Measurements from ENCODE around the gene FAM181A. TPM values are rescaled to one million over a fixed set of nuclear protein-coding genes. Genes with fewer than 3 reads are reported as not detected.

Gene FAM181A
- total RNA-seq, 1 donor from 2014 or later: not detected

GRCh38 chr14:93928184-93929047 lies 1.3 kb downstream of the FAM181A start:
- DNase-seq (ENCODE audit: low spot score): no peak
- no peak for ATAC-seq

GRCh38 chr14:93929048-93929535 lies 1.9 kb downstream of the FAM181A start:
- ATAC-seq (no peak), DNase-seq (ENCODE audit: low spot score) (no peak)

- DNase-seq (ENCODE audit: low spot score) (no peak), ATAC-seq (no peak)
Observed at GRCh38 chr14:93929657-93930056, 2.5 kb downstream of the FAM181A start.

- no peak for DNase-seq (ENCODE audit: low spot score)
- no peak for ATAC-seq
Observed at GRCh38 chr14:93930296-93930988, 3.3 kb downstream of the FAM181A start.

- ATAC-seq (no peak), DNase-seq (ENCODE audit: low spot score) (no peak)
Observed at GRCh38 chr14:93930989-93931307, 3.8 kb downstream of the FAM181A start.

GRCh38 chr14:93932642-93933041 lies 5.5 kb downstream of the FAM181A start:
- no peak for DNase-seq (ENCODE audit: low spot score)

GRCh38 chr14:93935213-93935612 lies 8.1 kb downstream of the FAM181A start:
- ATAC-seq (no peak), DNase-seq (ENCODE audit: low spot score) (no peak)

More at GRCh38 chr14:93932642-93933041, 5.5 kb downstream of the FAM181A start:
- ATAC-seq: no peak

- ATAC-seq: peak; percentile 34
- DNase-seq (ENCODE audit: low spot score): no peak
Observed at GRCh38 chr14:93936245-93936644, 9.1 kb downstream of the FAM181A start.

GRCh38 chr14:93936926-93937325 lies 9.8 kb downstream of the FAM181A start:
- no peak for ATAC-seq
- DNase-seq (ENCODE audit: low spot score): no peak

GRCh38 chr14:93937519-93937918 lies 10.4 kb downstream of the FAM181A start:
- DNase-seq (ENCODE audit: low spot score): no peak
- ATAC-seq: no peak

- ATAC-seq: no peak
- DNase-seq (ENCODE audit: low spot score): no peak
Observed at GRCh38 chr14:93938751-93939303, 11.7 kb downstream of the FAM181A start.

GRCh38 chr14:93939304-93940229 lies 12.4 kb downstream of the FAM181A start:
- DNase-seq (ENCODE audit: low spot score): peak; percentile 76
- peak; percentile 94 for ATAC-seq

GRCh38 chr14:93940437-93940836 lies 13.3 kb downstream of the FAM181A start:
- ATAC-seq (no peak), DNase-seq (ENCODE audit: low spot score) (no peak)

- no peak for ATAC-seq
- DNase-seq (ENCODE audit: low spot score): no peak
Observed at GRCh38 chr14:93941293-93941910, 14.3 kb downstream of the FAM181A start.

GRCh38 chr14:93943052-93943451 lies 15.9 kb downstream of the FAM181A start:
- DNase-seq (ENCODE audit: low spot score) (no peak), ATAC-seq (no peak)

GRCh38 chr14:93943930-93944329 lies 16.8 kb downstream of the FAM181A start:
- ATAC-seq (no peak), DNase-seq (ENCODE audit: low spot score) (no peak)

GRCh38 chr14:93944348-93945069 lies 17.4 kb downstream of the FAM181A start:
- DNase-seq (ENCODE audit: low spot score): no peak
- ATAC-seq: no peak

GRCh38 chr14:93945070-93945399 lies 17.9 kb downstream of the FAM181A start:
- no peak for DNase-seq (ENCODE audit: low spot score)
- no peak for ATAC-seq

- ATAC-seq (no peak), DNase-seq (ENCODE audit: low spot score) (no peak)
Observed at GRCh38 chr14:93946104-93946503, 19.0 kb downstream of the FAM181A start.

Data from left lobe of liver (tissue), 2 donors.